IMR-90 (cell line): Measurements from ENCODE around the gene KIF25. TPM values are rescaled to one million over a fixed set of nuclear protein-coding genes. Genes with fewer than 3 reads are reported as not detected.

Source experiments
- ATAC-seq: fragments of 200-7000 bp; cut with Tn5 transposase; 2 replicates; pipeline ENCODE4 v1.9.1; 2020; ENCODE audit warnings: low read depth, mild to moderate bottlenecking, moderate library complexity
- BruUV-seq: library from RNA; stranded (reverse); fragments of 400-500 nt; replicated peaks from 2 replicates; lab custom pipeline; 2021; lab: Mats Ljungman, UMichigan
- CTCF ChIA-PET: fragments of 300-600 bp; formaldehyde crosslinking; extraction: SDS; loops from one replicate; lab custom pipeline; 2021; ENCODE audit warnings: antibody characterized with exemption; lab: Yijun Ruan, JAX
- POLR2A ChIA-PET: fragments of 300-600 bp; sonication (Branson Sonifier 250); formaldehyde crosslinking; loops from one replicate; lab custom pipeline; 2022; ENCODE audit warnings: antibody characterized with exemption; ENCODE audit not compliant: unreplicated experiment; lab: Charles Lee
- DNase-seq: peaks from one replicate; pipeline ENCODE4 v3.0.0; 2013
- H2AFZ ChIP-seq: replicated peaks from 2 replicates; pipeline ENCODE3; 2013; ENCODE audit warnings: low read length, mild to moderate bottlenecking; ENCODE audit not compliant: poor library complexity
- H2AK5ac ChIP-seq: 2 replicates; pipeline ENCODE4 v1.6.1; 2013; ENCODE audit warnings: low read depth, low read length, inconsistent platforms
- H2AK9ac ChIP-seq: replicated peaks from 2 replicates; pipeline ENCODE3; 2013; ENCODE audit warnings: mild to moderate bottlenecking, low read depth, low read length, moderate library complexity; ENCODE audit not compliant: poor library complexity
- H2BK120ac ChIP-seq: 2 replicates; pipeline ENCODE4 v1.6.1; 2013; ENCODE audit warnings: low read depth, low read length, inconsistent platforms
- H2BK15ac ChIP-seq: 3 replicates; pipeline ENCODE4 v1.6.1; 2013; ENCODE audit warnings: low read depth, low read length, inconsistent platforms
- H2BK20ac ChIP-seq: 2 replicates; pipeline ENCODE4 v1.6.1; 2013; ENCODE audit warnings: low read depth, mild to moderate bottlenecking, inconsistent platforms, low read length, moderate library complexity
- H2BK5ac ChIP-seq: 2 replicates; pipeline ENCODE4 v1.6.1; 2013; ENCODE audit warnings: mild to moderate bottlenecking, low read depth, low read length, inconsistent platforms; ENCODE audit not compliant: poor library complexity, severe bottlenecking
- H3K14ac ChIP-seq: replicated peaks from 2 replicates; pipeline ENCODE4 v1.6.1; 2013; ENCODE audit warnings: low read depth, low read length, inconsistent platforms
- H3K18ac ChIP-seq: 2 replicates; pipeline ENCODE4 v1.6.1; 2013; ENCODE audit warnings: low read depth, low read length, control low read depth
- H3K23ac ChIP-seq: 2 replicates; pipeline ENCODE4 v1.6.1; 2013; ENCODE audit warnings: low read depth, low read length, inconsistent platforms
- H3K27ac ChIP-seq: 2 replicates; pipeline ENCODE4 v1.5.1; 2013; ENCODE audit warnings: mild to moderate bottlenecking, control low read depth, low read length; ENCODE audit not compliant: insufficient read depth
- H3K27me3 ChIP-seq: 2 replicates; pipeline ENCODE4 v1.6.1; 2013; ENCODE audit warnings: low read length; ENCODE audit not compliant: control insufficient read depth, insufficient read depth
- H3K36me3 ChIP-seq: 2 replicates; pipeline ENCODE4 v1.6.1; 2013; ENCODE audit warnings: low read length, mixed read lengths; ENCODE audit not compliant: control insufficient read depth, insufficient read depth
- H3K4ac ChIP-seq: 2 replicates; pipeline ENCODE4 v1.6.1; 2013; ENCODE audit warnings: low read depth, low read length, inconsistent platforms
- H3K4me1 ChIP-seq: 2 replicates; pipeline ENCODE4 v1.6.1; 2013; ENCODE audit warnings: low read length, mixed read lengths; ENCODE audit not compliant: control insufficient read depth, insufficient read depth
- H3K4me2 ChIP-seq: 2 replicates; pipeline ENCODE4 v1.6.1; 2013; ENCODE audit warnings: low read depth, mild to moderate bottlenecking, control low read depth, low read length, moderate library complexity
- H3K4me3 ChIP-seq: 2 replicates; pipeline ENCODE4 v1.5.1; 2013; ENCODE audit warnings: low read depth, mild to moderate bottlenecking, control low read depth, low read length, moderate library complexity; ENCODE audit not compliant: insufficient read depth
- H3K56ac ChIP-seq: 2 replicates; pipeline ENCODE4 v1.6.1; 2013; ENCODE audit warnings: low read length, inconsistent platforms; ENCODE audit not compliant: insufficient read depth; ENCODE audit errors: extremely low read depth
- H3K79me1 ChIP-seq, 2 experiments: 2 replicates each; pipeline ENCODE4 v1.6.1; 2013; ENCODE audit warnings: low read length in 2 of 2, inconsistent platforms in 1 of 2, low read depth in 1 of 2
- H3K9ac ChIP-seq: 2 replicates; pipeline ENCODE4 v1.6.1; 2013; ENCODE audit warnings: low read depth, low read length, control low read depth
- H3K9me1 ChIP-seq: 2 replicates; pipeline ENCODE4 v1.6.1; 2013; ENCODE audit warnings: low read length, inconsistent platforms; ENCODE audit not compliant: insufficient read depth
- H3K9me3 ChIP-seq: 2 replicates; pipeline ENCODE4 v1.6.1; 2013; ENCODE audit warnings: low read length; ENCODE audit not compliant: control insufficient read depth, insufficient read depth
- H4K20me1 ChIP-seq: 2 replicates; pipeline ENCODE4 v1.6.1; 2013; ENCODE audit warnings: low read length, inconsistent platforms; ENCODE audit not compliant: insufficient read depth
- H4K5ac ChIP-seq: 2 replicates; pipeline ENCODE4 v1.6.1; 2013; ENCODE audit warnings: mild to moderate bottlenecking, low read depth, low read length, control low read depth
- H4K8ac ChIP-seq, 2 experiments: 2 replicates each; pipeline ENCODE4 v1.6.1; 2013; ENCODE audit warnings: low read depth in 2 of 2, low read length in 2 of 2, control low read depth in 1 of 2, inconsistent platforms in 1 of 2
- H4K91ac ChIP-seq: 2 replicates; pipeline ENCODE4 v1.6.1; 2013; ENCODE audit warnings: low read depth, low read length, inconsistent platforms; ENCODE audit not compliant: insufficient read depth
- BHLHE40 ChIP-seq: fragments of 150-350 bp; IDR thresholded peaks from 2 replicates; pipeline ENCODE4 v1.6.1; 2016; ENCODE audit warnings: mild to moderate bottlenecking, low read depth, low read length
- CEBPB ChIP-seq: IDR thresholded peaks from 2 replicates; pipeline ENCODE4 v1.6.1; 2012; ENCODE audit warnings: low read depth, low read length, improper control_type of control experiment
- CHD1 ChIP-seq: IDR thresholded peaks from 2 replicates; pipeline ENCODE4 v1.6.1; 2012; ENCODE audit warnings: low read depth, low read length, improper control_type of control experiment
- MAFK ChIP-seq: IDR thresholded peaks from 2 replicates; pipeline ENCODE4 v1.6.1; 2012; ENCODE audit warnings: low read depth, low read length, improper control_type of control experiment
- MXI1 ChIP-seq: IDR thresholded peaks from 2 replicates; pipeline ENCODE4 v1.6.1; 2012; ENCODE audit warnings: low read depth, mild to moderate bottlenecking, low read length, moderate library complexity, borderline replicate concordance
- NFE2L2 ChIP-seq: fragments of 150-350 bp; IDR thresholded peaks from 2 replicates; pipeline ENCODE4 v1.6.1; 2016; ENCODE audit warnings: low read depth, mild to moderate bottlenecking, low read length
- POLR2A ChIP-seq: IDR thresholded peaks from 2 replicates; pipeline ENCODE4 v1.6.1; 2012; ENCODE audit warnings: mild to moderate bottlenecking, low read depth, low read length
- RAD21 ChIP-seq: IDR thresholded peaks from 2 replicates; pipeline ENCODE4 v1.6.1; 2012; ENCODE audit warnings: low read length, improper control_type of control experiment
- SMC3 ChIP-seq: fragments of 150-350 bp; IDR thresholded peaks from 2 replicates; pipeline ENCODE4 v1.6.1; 2016; ENCODE audit warnings: low read depth, mild to moderate bottlenecking, antibody characterized with exemption, low read length, moderate library complexity
- WGBS, 2 experiments: methylation state at CpG; one replicate each; pipeline versions ENCODE4 v1.1.5 to v1.1.7; 2013; ENCODE audit warnings: missing lambda C conversion rate in 2 of 2; ENCODE audit not compliant: insufficient read length in 1 of 2; ENCODE audit errors: extremely low coverage in 2 of 2; 5-methylcytosine and 5-hydroxymethylcytosine counted together
- dilution Hi-C: fragments of 300-500 bp; cut with HindIII; formaldehyde crosslinking; loops from one replicate; pipeline ENCODE4 v1.14.3; 2018; ENCODE audit warnings: low sequenced_read_pairs; ENCODE audit not compliant: unreplicated experiment
- in situ Hi-C: fragments of 300-500 bp; cut with MboI; formaldehyde crosslinking; loops from 3 replicates; pipeline ENCODE4 v1.14.3; 2019; ENCODE audit warnings: low sequenced_read_pairs, inconsistent platforms, mixed read lengths
- intact Hi-C: fragments of 100-400 bp; cut with micrococcal nuclease; formaldehyde crosslinking; loops from 2 replicates; pipeline ENCODE4 v1.10.0; 2022
- polyA plus RNA-seq, 3 experiments: library from polyadenylated mRNA; depleted of rRNA; stranded (reverse); fragments of >200 nt; gene quantifications; 2 replicates each; pipeline ENCODE4 v1.2.3, GENCODE V29; 2012; ENCODE audit warnings: low replicate concordance in 1 of 3
- total RNA-seq: library from RNA; depleted of rRNA; stranded (reverse); fragments of >200 nt; gene quantifications from 2 replicates; pipeline ENCODE4 v1.2.3, GENCODE V29; 2012
- TF ChIP-seq, protein P1 (sequence below): fragments of 150-350 bp; IDR thresholded peaks from 2 replicates; pipeline ENCODE4 v1.6.1; 2017; ENCODE audit warnings: mild to moderate bottlenecking, antibody characterized with exemption, low read length, low read depth
- TF ChIP-seq, protein P2 (sequence below): fragments of 150-350 bp; IDR thresholded peaks from 2 replicates; pipeline ENCODE4 v1.6.1; 2016; ENCODE audit warnings: low read depth, mild to moderate bottlenecking, low read length, moderate library complexity, borderline replicate concordance
- TF ChIP-seq, protein P3 (sequence below): conservative IDR thresholded peaks from 2 replicates; pipeline ENCODE4 v1.5.1; 2012; ENCODE audit warnings: mild to moderate bottlenecking, low read depth, low read length, improper control_type of control experiment

KIF25 gene
- total and polyA plus RNA-seq, 2 of the 4 experiments (the other 2 are of a cell fraction): not detected

DNA sequence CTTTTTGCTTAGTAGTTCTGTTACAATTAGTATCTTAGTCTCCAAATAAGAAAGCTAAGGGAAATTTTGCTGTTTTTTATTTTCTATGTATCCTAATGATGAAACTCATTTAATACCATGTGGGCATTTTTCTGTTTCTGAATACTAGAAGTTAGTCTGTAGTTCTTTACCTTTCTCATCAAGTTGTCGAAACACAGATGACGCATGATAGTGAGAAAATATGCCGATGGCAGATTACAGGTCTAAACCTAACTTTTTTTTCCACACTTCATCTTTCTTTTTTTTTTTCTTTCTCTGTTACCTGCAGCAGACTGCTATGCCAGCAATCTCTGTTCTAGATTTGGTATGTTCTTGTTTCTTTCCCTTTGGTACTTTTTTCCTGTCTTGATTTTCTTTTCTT is 43.3 kb upstream of the KIF25 start:
- H2AFZ ChIP-seq: no peak overlapping the region
- H4K8ac ChIP-seq: no peak overlapping the region
- in situ Hi-C loops: no loop called here
- no peak overlapping the region for H3K56ac ChIP-seq
- no peak overlapping the region for H3K23ac ChIP-seq
- no peak overlapping the region for H3K14ac ChIP-seq
- ATAC-seq (no peak), DNase-seq (no peak)
- H4K20me1 ChIP-seq: no peaks in the 10 kb centered on the region
- no TSS peak for BruUV-seq
- intact Hi-C loops: loop anchor here (10.0 kb wide), 1 partner anchor 81 kb away; no protein-coding TSS in a partner anchor
- no peak overlapping the region for H2BK20ac ChIP-seq
- peaks cover 14% of the 10 kb centered on the region for H3K9me1 ChIP-seq
- no peaks in the 10 kb centered on the region for H3K27me3 ChIP-seq
- H2BK15ac ChIP-seq: no peak overlapping the region
- H3K18ac ChIP-seq: no peak overlapping the region
- POLR2A ChIA-PET: no interaction called here
- H3K79me1 ChIP-seq: peaks cover 0 to 13% of the 10 kb centered on the region in 2 experiments
- no peak overlapping the region for H3K27ac ChIP-seq
- H4K5ac ChIP-seq: no peak overlapping the region
- H3K4me2 ChIP-seq: no peak overlapping the region
- H2BK120ac ChIP-seq: no peak overlapping the region
- H3K4me3 ChIP-seq: no peak overlapping the region
- dilution Hi-C loops: no loop called here
- H3K36me3 ChIP-seq: peaks cover 16% of the 10 kb centered on the region
- WGBS, 2 experiments: no CpG with 5 or more reads among the region's 3 CpGs
- no peak overlapping the region for H2AK9ac ChIP-seq
- no peak overlapping the region for H3K4ac ChIP-seq
- H3K9me3 ChIP-seq: no peaks in the 10 kb centered on the region
- no peak overlapping the region for H2BK5ac ChIP-seq
- no peak overlapping the region for H2AK5ac ChIP-seq
- no peak overlapping the region for H3K9ac ChIP-seq
- peaks cover 3% of the 10 kb centered on the region; the same call in 1 of the 2 replicates for H3K4me1 ChIP-seq
- H4K91ac ChIP-seq: no peak overlapping the region
- CTCF ChIA-PET: no interaction called here
- TF ChIP-seq NFE2L2: no peak
- TF ChIP-seq MXI1: no peak
- TF ChIP-seq, protein P1, sequence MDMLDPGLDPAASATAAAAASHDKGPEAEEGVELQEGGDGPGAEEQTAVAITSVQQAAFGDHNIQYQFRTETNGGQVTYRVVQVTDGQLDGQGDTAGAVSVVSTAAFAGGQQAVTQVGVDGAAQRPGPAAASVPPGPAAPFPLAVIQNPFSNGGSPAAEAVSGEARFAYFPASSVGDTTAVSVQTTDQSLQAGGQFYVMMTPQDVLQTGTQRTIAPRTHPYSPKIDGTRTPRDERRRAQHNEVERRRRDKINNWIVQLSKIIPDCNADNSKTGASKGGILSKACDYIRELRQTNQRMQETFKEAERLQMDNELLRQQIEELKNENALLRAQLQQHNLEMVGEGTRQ: no peak
- TF ChIP-seq, protein P2, sequence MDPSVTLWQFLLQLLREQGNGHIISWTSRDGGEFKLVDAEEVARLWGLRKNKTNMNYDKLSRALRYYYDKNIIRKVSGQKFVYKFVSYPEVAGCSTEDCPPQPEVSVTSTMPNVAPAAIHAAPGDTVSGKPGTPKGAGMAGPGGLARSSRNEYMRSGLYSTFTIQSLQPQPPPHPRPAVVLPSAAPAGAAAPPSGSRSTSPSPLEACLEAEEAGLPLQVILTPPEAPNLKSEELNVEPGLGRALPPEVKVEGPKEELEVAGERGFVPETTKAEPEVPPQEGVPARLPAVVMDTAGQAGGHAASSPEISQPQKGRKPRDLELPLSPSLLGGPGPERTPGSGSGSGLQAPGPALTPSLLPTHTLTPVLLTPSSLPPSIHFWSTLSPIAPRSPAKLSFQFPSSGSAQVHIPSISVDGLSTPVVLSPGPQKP: no peak
- TF ChIP-seq BHLHE40: no peak
- TF ChIP-seq CEBPB: no peak
- no peak for TF ChIP-seq POLR2A
- TF ChIP-seq CHD1: no peak
- TF ChIP-seq MAFK: no peak
- TF ChIP-seq, protein P3, sequence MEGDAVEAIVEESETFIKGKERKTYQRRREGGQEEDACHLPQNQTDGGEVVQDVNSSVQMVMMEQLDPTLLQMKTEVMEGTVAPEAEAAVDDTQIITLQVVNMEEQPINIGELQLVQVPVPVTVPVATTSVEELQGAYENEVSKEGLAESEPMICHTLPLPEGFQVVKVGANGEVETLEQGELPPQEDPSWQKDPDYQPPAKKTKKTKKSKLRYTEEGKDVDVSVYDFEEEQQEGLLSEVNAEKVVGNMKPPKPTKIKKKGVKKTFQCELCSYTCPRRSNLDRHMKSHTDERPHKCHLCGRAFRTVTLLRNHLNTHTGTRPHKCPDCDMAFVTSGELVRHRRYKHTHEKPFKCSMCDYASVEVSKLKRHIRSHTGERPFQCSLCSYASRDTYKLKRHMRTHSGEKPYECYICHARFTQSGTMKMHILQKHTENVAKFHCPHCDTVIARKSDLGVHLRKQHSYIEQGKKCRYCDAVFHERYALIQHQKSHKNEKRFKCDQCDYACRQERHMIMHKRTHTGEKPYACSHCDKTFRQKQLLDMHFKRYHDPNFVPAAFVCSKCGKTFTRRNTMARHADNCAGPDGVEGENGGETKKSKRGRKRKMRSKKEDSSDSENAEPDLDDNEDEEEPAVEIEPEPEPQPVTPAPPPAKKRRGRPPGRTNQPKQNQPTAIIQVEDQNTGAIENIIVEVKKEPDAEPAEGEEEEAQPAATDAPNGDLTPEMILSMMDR: no peak
- TF ChIP-seq SMC3: no peak
- no peak for TF ChIP-seq RAD21
